Measurements from ENCODE around the gene CPXM2. TPM values are rescaled to one million over a fixed set of nuclear protein-coding genes. Genes with fewer than 3 reads are reported as not detected.

CPXM2 gene
- total and polyA plus RNA-seq, 9 of the 15 experiments (the other 6 are each of a cell fraction or from before 2014, with no cell fraction given), result not detected

DNA sequence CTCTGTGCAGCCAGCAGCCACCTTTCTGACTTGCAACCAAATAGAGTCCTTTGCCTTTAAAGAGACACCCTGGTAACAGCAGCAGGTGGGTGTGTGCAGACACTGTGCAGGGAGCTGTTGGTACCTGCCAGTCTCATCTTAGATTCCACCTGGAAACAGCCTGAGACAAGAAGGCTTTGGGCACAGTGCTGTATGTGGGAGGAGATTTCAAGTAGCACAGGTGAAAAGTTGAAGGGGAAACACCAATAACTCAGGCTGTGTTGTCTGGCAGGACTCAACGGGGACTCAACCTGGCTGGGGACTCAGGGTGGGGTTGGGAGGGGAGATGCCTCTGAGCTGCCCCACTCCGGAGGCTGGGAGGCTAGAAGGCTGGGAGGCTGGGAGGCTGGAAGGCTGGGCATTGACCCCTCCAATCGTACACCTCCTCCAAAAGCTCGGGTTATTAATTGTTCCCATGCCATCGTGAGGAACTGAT, 6.7 kb downstream of the CPXM2 start:
- no TSS peak for BruUV-seq (replicated peaks)
- Histone ChIP-seq H3K27ac (ENCODE audit: extremely low read depth, low read depth, low read length) (no peak overlapping the region), H3K4me1 (replicated peaks in 1 of 2; ENCODE audit: control insufficient read depth in 2 of 2, insufficient read depth in 2 of 2, low read length in 2 of 2) (no peaks in the 10 kb centered on the region), H3K9me1 (ENCODE audit: control insufficient read depth, insufficient read depth, low read length) (no peaks in the 10 kb centered on the region), H3K36me3 (ENCODE audit: control insufficient read depth, insufficient read depth, low read length) (no peaks in the 10 kb centered on the region), H2AFZ (ENCODE audit: low read depth, low read length) (no peak overlapping the region), H3K4me3 (no peak overlapping the region), H3K4me2 (ENCODE audit: insufficient read depth, low read length) (no peak overlapping the region), H3K27me3 (ENCODE audit: control insufficient read depth in 2 of 2, insufficient read depth in 2 of 2, low read length in 2 of 2) (no peaks in the 10 kb centered on the region; a peak in 1 of 5 replicates), H3K79me2 (ENCODE audit: control insufficient read depth, insufficient read depth, low read length) (no peaks in the 10 kb centered on the region), H3K9me3 (replicated peaks; ENCODE audit: control insufficient read depth, insufficient read depth, low read depth, low read length) (no peaks in the 10 kb centered on the region), H3K9ac (ENCODE audit: insufficient read depth in 1 of 2, low read depth in 2 of 2, low read length in 2 of 2) (no peak overlapping the region), H4K20me1 (replicated peaks; ENCODE audit: control insufficient read depth, insufficient read depth, low read length) (no peaks in the 10 kb centered on the region)
- ATAC-seq (no peak), FAIRE-seq (no peak), DNase-seq (ENCODE audit: extremely low read depth in 1 of 4, low spot score in 3 of 4) (no peak)
- in situ Hi-C loops (cut with MboI) (no loop called here), intact Hi-C loops (cut with micrococcal nuclease) (no loop called here)
- ChIA-PET CTCF (ENCODE audit: low intra/inter-chr PET ratio) (no interaction called here), POLR2A (no interaction called here)
- WGBS (ENCODE audit: insufficient coverage, low coverage, missing lambda C conversion rate), result 0% methylated on average over 3 of the region's 5 CpGs
- TF ChIP-seq WHSC1 (IDR thresholded peaks at IDR 0.05; ENCODE audit: low read length) (no peak), PCBP2 (IDR thresholded peaks at IDR 0.05; ENCODE audit: low read depth, low read length, poor library complexity, severe bottlenecking) (no peak), SLC30A9 (CRISPR knock-in tag; IDR thresholded peaks at IDR 0.05) (no peak), CXXC5 (CRISPR knock-in tag; IDR thresholded peaks at IDR 0.05) (no peak), HNRNPUL1 (IDR thresholded peaks at IDR 0.05; ENCODE audit: low read length) (no peak), PTRF (tag; IDR thresholded peaks at IDR 0.05) (no peak), NCOA4 (IDR thresholded peaks at IDR 0.05; ENCODE audit: partially characterized antibody) (no peak), POLR2AphosphoS2 (IDR thresholded peaks at IDR 0.05; ENCODE audit: low read length) (no peak), ZNF121 (CRISPR knock-in tag; conservative IDR thresholded peaks at IDR 0.05) (no peak)
- TF ChIP-seq, protein P1, sequence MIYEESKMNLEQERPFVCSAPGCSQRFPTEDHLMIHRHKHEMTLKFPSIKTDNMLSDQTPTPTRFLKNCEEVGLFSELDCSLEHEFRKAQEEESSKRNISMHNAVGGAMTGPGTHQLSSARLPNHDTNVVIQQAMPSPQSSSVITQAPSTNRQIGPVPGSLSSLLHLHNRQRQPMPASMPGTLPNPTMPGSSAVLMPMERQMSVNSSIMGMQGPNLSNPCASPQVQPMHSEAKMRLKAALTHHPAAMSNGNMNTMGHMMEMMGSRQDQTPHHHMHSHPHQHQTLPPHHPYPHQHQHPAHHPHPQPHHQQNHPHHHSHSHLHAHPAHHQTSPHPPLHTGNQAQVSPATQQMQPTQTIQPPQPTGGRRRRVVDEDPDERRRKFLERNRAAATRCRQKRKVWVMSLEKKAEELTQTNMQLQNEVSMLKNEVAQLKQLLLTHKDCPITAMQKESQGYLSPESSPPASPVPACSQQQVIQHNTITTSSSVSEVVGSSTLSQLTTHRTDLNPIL (CRISPR knock-in tag; IDR thresholded peaks at IDR 0.05), result no peak
- TF ChIP-seq, protein P2, sequence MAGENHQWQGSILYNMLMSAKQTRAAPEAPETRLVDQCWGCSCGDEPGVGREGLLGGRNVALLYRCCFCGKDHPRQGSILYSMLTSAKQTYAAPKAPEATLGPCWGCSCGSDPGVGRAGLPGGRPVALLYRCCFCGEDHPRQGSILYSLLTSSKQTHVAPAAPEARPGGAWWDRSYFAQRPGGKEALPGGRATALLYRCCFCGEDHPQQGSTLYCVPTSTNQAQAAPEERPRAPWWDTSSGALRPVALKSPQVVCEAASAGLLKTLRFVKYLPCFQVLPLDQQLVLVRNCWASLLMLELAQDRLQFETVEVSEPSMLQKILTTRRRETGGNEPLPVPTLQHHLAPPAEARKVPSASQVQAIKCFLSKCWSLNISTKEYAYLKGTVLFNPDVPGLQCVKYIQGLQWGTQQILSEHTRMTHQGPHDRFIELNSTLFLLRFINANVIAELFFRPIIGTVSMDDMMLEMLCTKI (IDR thresholded peaks at IDR 0.05; ENCODE audit: partially characterized antibody), result no peak
- TF ChIP-seq, protein P3, sequence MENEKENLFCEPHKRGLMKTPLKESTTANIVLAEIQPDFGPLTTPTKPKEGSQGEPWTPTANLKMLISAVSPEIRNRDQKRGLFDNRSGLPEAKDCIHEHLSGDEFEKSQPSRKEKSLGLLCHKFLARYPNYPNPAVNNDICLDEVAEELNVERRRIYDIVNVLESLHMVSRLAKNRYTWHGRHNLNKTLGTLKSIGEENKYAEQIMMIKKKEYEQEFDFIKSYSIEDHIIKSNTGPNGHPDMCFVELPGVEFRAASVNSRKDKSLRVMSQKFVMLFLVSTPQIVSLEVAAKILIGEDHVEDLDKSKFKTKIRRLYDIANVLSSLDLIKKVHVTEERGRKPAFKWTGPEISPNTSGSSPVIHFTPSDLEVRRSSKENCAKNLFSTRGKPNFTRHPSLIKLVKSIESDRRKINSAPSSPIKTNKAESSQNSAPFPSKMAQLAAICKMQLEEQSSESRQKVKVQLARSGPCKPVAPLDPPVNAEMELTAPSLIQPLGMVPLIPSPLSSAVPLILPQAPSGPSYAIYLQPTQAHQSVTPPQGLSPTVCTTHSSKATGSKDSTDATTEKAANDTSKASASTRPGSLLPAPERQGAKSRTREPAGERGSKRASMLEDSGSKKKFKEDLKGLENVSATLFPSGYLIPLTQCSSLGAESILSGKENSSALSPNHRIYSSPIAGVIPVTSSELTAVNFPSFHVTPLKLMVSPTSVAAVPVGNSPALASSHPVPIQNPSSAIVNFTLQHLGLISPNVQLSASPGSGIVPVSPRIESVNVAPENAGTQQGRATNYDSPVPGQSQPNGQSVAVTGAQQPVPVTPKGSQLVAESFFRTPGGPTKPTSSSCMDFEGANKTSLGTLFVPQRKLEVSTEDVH (IDR thresholded peaks at IDR 0.05; ENCODE audit: low read depth, partially characterized antibody), result no peak
- TF ChIP-seq, protein P4, sequence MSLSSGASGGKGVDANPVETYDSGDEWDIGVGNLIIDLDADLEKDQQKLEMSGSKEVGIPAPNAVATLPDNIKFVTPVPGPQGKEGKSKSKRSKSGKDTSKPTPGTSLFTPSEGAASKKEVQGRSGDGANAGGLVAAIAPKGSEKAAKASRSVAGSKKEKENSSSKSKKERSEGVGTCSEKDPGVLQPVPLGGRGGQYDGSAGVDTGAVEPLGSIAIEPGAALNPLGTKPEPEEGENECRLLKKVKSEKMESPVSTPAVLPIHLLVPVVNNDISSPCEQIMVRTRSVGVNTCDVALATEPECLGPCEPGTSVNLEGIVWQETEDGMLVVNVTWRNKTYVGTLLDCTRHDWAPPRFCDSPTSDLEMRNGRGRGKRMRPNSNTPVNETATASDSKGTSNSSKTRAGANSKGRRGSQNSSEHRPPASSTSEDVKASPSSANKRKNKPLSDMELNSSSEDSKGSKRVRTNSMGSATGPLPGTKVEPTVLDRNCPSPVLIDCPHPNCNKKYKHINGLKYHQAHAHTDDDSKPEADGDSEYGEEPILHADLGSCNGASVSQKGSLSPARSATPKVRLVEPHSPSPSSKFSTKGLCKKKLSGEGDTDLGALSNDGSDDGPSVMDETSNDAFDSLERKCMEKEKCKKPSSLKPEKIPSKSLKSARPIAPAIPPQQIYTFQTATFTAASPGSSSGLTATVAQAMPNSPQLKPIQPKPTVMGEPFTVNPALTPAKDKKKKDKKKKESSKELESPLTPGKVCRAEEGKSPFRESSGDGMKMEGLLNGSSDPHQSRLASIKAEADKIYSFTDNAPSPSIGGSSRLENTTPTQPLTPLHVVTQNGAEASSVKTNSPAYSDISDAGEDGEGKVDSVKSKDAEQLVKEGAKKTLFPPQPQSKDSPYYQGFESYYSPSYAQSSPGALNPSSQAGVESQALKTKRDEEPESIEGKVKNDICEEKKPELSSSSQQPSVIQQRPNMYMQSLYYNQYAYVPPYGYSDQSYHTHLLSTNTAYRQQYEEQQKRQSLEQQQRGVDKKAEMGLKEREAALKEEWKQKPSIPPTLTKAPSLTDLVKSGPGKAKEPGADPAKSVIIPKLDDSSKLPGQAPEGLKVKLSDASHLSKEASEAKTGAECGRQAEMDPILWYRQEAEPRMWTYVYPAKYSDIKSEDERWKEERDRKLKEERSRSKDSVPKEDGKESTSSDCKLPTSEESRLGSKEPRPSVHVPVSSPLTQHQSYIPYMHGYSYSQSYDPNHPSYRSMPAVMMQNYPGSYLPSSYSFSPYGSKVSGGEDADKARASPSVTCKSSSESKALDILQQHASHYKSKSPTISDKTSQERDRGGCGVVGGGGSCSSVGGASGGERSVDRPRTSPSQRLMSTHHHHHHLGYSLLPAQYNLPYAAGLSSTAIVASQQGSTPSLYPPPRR (CRISPR knock-in tag; IDR thresholded peaks at IDR 0.05; ENCODE audit: borderline replicate concordance), result no peak

Measured in K562 (cell line).